MM.1S (cell line): ENCODE results near the gene LMX1B.

Experiments used
- DNase-seq: peaks from one replicate; pipeline ENCODE4 v3.0.0-alpha.2; 2015
- H2AFZ ChIP-seq: fragments of 300-600 bp; sonication (generic); 2 replicates; pipeline ENCODE4 v1.6.0; 2016; ENCODE audit warnings: antibody characterized with exemption, low read length
- H3F3A ChIP-seq: fragments of 300-600 bp; sonication (generic); 2 replicates; pipeline ENCODE4 v1.6.1; 2016; ENCODE audit warnings: mild to moderate bottlenecking, antibody characterized with exemption, low read length, moderate library complexity, mixed read lengths; ENCODE audit not compliant: insufficient read depth
- H3K27ac ChIP-seq: fragments of 300-600 bp; sonication (generic); 2 replicates; pipeline ENCODE4 v1.5.1; 2016; ENCODE audit warnings: mild to moderate bottlenecking, low read length
- H3K27me3 ChIP-seq: fragments of 300-600 bp; sonication (generic); replicated peaks from 2 replicates; pipeline ENCODE4 v1.6.0; 2016; ENCODE audit warnings: low read length; ENCODE audit not compliant: insufficient read depth
- H3K36me3 ChIP-seq: fragments of 300-600 bp; sonication (generic); replicated peaks from 2 replicates; pipeline ENCODE4 v1.6.1; 2016; ENCODE audit warnings: mild to moderate bottlenecking, low read length, mixed read lengths; ENCODE audit not compliant: insufficient read depth
- H3K4me1 ChIP-seq: fragments of 300-600 bp; sonication (generic); 2 replicates; pipeline ENCODE4 v1.6.1; 2016; ENCODE audit warnings: low read length, mixed read lengths
- H3K4me2 ChIP-seq: fragments of 300-600 bp; sonication (generic); 2 replicates; pipeline ENCODE4 v1.6.0; 2016; ENCODE audit warnings: low read depth, low read length
- H3K4me3 ChIP-seq: fragments of 300-600 bp; sonication (generic); 2 replicates; pipeline ENCODE4 v1.5.1; 2016; ENCODE audit warnings: low read length, mixed read lengths
- H3K79me2 ChIP-seq: fragments of 300-600 bp; sonication (generic); 2 replicates; pipeline ENCODE4 v1.6.1; 2016; ENCODE audit warnings: mixed run types, low read length, mixed read lengths
- H3K9ac ChIP-seq: fragments of 300-600 bp; sonication (generic); 2 replicates; pipeline ENCODE4 v1.6.1; 2016; ENCODE audit warnings: low read length, mixed read lengths
- H3K9me2 ChIP-seq: fragments of 300-600 bp; sonication (generic); replicated peaks from 2 replicates; pipeline ENCODE4 v1.6.1; 2016; ENCODE audit warnings: mild to moderate bottlenecking, low read length, mixed read lengths; ENCODE audit not compliant: insufficient read depth
- H3K9me3 ChIP-seq: fragments of 300-600 bp; sonication (generic); replicated peaks from 2 replicates; pipeline ENCODE4 v1.6.1; 2016; ENCODE audit warnings: mild to moderate bottlenecking, low read length, mixed read lengths; ENCODE audit not compliant: insufficient read depth
- H4K20me1 ChIP-seq: fragments of 300-600 bp; sonication (generic); 2 replicates; pipeline ENCODE4 v1.6.1; 2016; ENCODE audit warnings: mild to moderate bottlenecking, low read length, moderate library complexity, mixed read lengths; ENCODE audit not compliant: insufficient read depth
- EZH2 ChIP-seq: fragments of 300-600 bp; sonication (generic); optimal IDR thresholded peaks from 2 replicates; pipeline ENCODE3; 2017; ENCODE audit warnings: low read depth, mild to moderate bottlenecking, antibody characterized with exemption, low read length, mixed read lengths
- EZH2phosphoT487 ChIP-seq: fragments of 300-600 bp; sonication (generic); IDR thresholded peaks from 2 replicates; pipeline ENCODE4 v1.6.1; 2018; ENCODE audit warnings: antibody characterized with exemption, low read length
- TF ChIP-seq, protein P1 (sequence below): fragments of 300-600 bp; sonication (generic); IDR thresholded peaks from 2 replicates; pipeline ENCODE4 v1.5.1; 2016; ENCODE audit warnings: antibody characterized with exemption, low read length, mixed read lengths

The LMX1B gene

DNA sequence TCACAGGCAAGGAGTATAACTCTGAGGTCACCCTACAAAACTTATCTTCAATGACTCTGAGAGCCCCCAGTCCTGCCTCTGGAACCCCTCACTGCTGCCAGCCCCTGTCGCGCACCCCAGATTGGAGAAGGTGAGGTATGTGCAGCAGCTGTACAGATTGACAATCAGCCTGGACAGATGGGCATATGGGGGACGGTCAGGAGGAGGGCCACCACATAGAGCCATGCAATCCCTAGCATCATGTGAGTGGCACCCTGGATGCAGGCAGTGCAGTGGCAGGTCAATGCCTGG, 90.1 kb downstream of the LMX1B start:
- Histone ChIP-seq H4K20me1 (no peaks in the 10 kb centered on the region), H3K27me3 (peaks cover 73% of the 10 kb centered on the region), H3K9me3 (no peaks in the 10 kb centered on the region), H3K27ac (no peak overlapping the region), H3K4me1 (peaks cover 7% of the 10 kb centered on the region), H3K9ac (no peak overlapping the region), H3K4me3 (no peak overlapping the region), H3F3A (no peaks in the 10 kb centered on the region), H3K79me2 (no peaks in the 10 kb centered on the region), H3K9me2 (no peaks in the 10 kb centered on the region), H2AFZ (no peak overlapping the region), H3K36me3 (no peaks in the 10 kb centered on the region), H3K4me2 (no peak overlapping the region)
- TF ChIP-seq, protein P1, sequence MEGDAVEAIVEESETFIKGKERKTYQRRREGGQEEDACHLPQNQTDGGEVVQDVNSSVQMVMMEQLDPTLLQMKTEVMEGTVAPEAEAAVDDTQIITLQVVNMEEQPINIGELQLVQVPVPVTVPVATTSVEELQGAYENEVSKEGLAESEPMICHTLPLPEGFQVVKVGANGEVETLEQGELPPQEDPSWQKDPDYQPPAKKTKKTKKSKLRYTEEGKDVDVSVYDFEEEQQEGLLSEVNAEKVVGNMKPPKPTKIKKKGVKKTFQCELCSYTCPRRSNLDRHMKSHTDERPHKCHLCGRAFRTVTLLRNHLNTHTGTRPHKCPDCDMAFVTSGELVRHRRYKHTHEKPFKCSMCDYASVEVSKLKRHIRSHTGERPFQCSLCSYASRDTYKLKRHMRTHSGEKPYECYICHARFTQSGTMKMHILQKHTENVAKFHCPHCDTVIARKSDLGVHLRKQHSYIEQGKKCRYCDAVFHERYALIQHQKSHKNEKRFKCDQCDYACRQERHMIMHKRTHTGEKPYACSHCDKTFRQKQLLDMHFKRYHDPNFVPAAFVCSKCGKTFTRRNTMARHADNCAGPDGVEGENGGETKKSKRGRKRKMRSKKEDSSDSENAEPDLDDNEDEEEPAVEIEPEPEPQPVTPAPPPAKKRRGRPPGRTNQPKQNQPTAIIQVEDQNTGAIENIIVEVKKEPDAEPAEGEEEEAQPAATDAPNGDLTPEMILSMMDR, result no peak
- TF ChIP-seq EZH2 (no peak), EZH2phosphoT487 (no peak)
- no peak for DNase-seq

DNA sequence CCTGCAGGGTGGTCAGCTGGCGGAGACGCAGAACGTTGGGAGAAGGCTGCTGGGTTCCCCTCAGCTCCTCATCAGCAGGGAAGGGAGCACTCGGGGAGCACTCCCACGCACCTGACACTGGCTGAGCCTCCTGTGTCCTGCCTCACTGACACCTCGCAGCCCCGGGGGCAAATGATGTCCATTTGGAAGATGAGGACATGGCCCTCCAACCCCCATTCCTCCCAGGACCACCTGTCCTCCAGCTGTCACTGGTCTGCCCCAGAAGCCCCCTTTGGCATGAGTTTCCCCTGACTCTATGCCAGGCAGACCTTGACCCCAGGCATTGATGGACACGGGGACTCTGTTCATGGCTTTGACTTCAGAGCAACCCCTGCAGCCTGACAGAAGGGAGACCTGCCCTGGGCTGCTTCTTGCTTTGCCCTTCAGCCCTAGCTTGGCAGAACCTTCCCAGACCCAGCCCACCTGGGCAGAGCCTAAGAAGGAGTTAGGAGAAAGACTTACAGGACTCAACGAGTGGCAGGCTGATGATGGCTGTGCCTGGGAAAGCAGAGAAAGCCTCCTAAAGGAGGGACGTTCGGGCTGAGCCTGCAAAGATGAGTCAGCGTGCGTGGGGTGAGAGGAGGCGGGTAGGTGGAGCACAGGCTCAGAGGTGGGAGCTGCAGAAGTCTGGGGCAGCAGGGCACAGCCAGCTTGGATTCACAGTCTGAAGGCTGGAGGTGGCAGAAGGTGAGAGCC, 90.6 kb downstream of the LMX1B start:
- Histone ChIP-seq H3K9me2 (no peaks in the 10 kb centered on the region), H3K27me3 (peaks cover 68% of the 10 kb centered on the region), H3K27ac (no peak overlapping the region), H3K4me3 (no peak overlapping the region), H3K36me3 (no peaks in the 10 kb centered on the region), H3K4me1 (peaks cover 7% of the 10 kb centered on the region), H3K9ac (no peak overlapping the region), H3K79me2 (no peaks in the 10 kb centered on the region), H3K9me3 (no peaks in the 10 kb centered on the region), H3F3A (no peaks in the 10 kb centered on the region), H4K20me1 (no peaks in the 10 kb centered on the region), H2AFZ (no peak overlapping the region), H3K4me2 (no peak overlapping the region)
- no peak for DNase-seq
- TF ChIP-seq EZH2 (no peak), EZH2phosphoT487 (no peak)
- TF ChIP-seq, protein P1, result no peak

DNA sequence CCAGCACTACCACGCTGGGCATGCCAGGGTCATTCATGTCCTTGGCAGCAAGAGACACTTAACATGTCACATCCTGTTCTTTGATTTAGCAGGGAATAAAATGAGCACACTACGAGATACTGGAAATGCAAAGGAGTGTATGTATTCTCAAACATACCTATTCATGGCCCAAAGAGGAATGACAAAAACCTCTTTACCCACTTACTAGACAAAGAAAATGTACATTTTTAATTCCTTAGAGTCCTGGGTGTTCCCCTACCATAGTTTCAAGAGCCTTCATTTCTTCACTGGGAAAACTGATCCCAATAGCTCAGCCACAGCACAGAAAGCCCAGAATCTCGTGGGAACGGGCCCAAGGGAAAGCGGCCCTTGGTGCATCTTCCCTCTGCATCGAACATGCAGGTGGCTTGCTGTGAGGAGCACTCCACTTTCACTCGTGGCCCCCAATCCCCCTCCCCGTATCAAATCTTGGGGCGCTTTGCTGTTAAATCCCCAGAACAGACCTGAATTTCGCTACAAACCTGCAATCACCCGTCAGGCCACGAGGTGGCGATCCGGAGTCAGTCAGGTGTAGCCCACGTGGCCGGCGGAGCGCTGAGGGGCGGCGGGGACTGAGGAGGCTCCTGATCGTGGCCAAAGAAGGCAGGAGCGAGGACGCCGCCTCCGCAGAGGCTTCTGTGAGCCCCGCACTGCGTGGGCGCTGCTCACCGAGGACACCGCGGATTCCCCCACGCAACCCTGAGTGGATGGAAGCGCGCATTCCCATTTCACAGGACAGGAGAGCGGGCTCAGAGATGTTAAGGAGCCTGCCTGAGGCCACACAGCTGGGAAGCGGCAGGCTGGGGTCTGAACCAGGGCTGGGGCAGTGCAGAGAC, 91.4 kb downstream of the LMX1B start:
- H3K4me3 ChIP-seq, result peak overlapping the region; percentile 19; the same call in 1 of the 2 replicates
- H3K9ac ChIP-seq, result no peak overlapping the region
- no peaks in the 10 kb centered on the region for H4K20me1 ChIP-seq
- H3K9me2 ChIP-seq, result no peaks in the 10 kb centered on the region
- H3K4me2 ChIP-seq, result peak overlapping the region; percentile 57
- H2AFZ ChIP-seq, result peak overlapping the region; percentile 59
- no peaks in the 10 kb centered on the region for H3F3A ChIP-seq
- no peaks in the 10 kb centered on the region for H3K79me2 ChIP-seq
- peaks cover 60% of the 10 kb centered on the region for H3K27me3 ChIP-seq
- no peak overlapping the region for H3K27ac ChIP-seq
- H3K36me3 ChIP-seq, result no peaks in the 10 kb centered on the region
- DNase-seq, result peak; percentile 79
- H3K4me1 ChIP-seq, result peaks cover 7% of the 10 kb centered on the region
- H3K9me3 ChIP-seq, result no peaks in the 10 kb centered on the region
- TF ChIP-seq, protein P1, result peak; percentile 85
- no peak for TF ChIP-seq EZH2phosphoT487
